Stomach (tissue), 9 donors: ENCODE measurements around the gene RYR1. TPM values are rescaled to one million over a fixed set of nuclear protein-coding genes. Genes with fewer than 3 reads are reported as not detected.

Experiments used
- DNase-seq, 2 donors: peaks; one replicate each; pipeline versions ENCODE4 v3.0.0 to v3.0.0-alpha.2; 2013 to 2019
- H3K27ac ChIP-seq, 5 donors: fragments of 200-600 bp in 4 of 5; sonication (generic) in 4 of 5; one replicate each; pipeline ENCODE4 v1.5.1; 2013 to 2019; ENCODE audit warnings: mild to moderate bottlenecking in 1 of 5, moderate library complexity in 1 of 5
- H3K27me3 ChIP-seq, 3 donors: fragments of 200-600 bp; sonication (generic); one replicate each; pipeline ENCODE4 v1.5.1; 2017 to 2019; ENCODE audit warnings: mixed run types in 1 of 3
- H3K36me3 ChIP-seq, 4 donors: fragments of 200-600 bp; sonication (generic); 1 replicate in 3 of 4; 2 replicates in 1 of 4; pipeline ENCODE4 v1.5.1; 2016 to 2019
- H3K4me1 ChIP-seq, 4 donors: fragments of 200-600 bp; sonication (generic); one replicate each; pipeline ENCODE4 v1.5.1; 2016 to 2019
- H3K4me3 ChIP-seq, 4 donors: fragments of 200-600 bp; sonication (generic) in 3 of 4; one replicate each; pipeline ENCODE4 v1.5.1; 2016 to 2019; ENCODE audit warnings: mild to moderate bottlenecking in 1 of 4
- H3K9me3 ChIP-seq, 4 donors: fragments of 200-600 bp; sonication (generic); one replicate each; pipeline ENCODE4 v1.5.1; 2016 to 2019
- EP300 ChIP-seq: sonication (generic); formaldehyde crosslinking; IDR thresholded peaks from one replicate; pipeline ENCODE4 v1.6.1; 2017; ENCODE audit warnings: antibody characterized with exemption
- POLR2A ChIP-seq, 4 donors: fragments of 450-650 bp; IDR thresholded peaks; one replicate each; pipeline ENCODE4 v1.6.1; 2016; ENCODE audit warnings: antibody characterized with exemption in 4 of 4, control low read depth in 2 of 4, mild to moderate bottlenecking in 1 of 4, moderate library complexity in 1 of 4
- POLR2AphosphoS5 ChIP-seq, 3 donors: sonication (generic); formaldehyde crosslinking; IDR thresholded peaks; one replicate each; pipeline ENCODE4 v1.6.1; 2016; ENCODE audit warnings: antibody characterized with exemption in 3 of 3
- WGBS, 5 donors: extraction: QIAGEN DNeasy Blood & Tissue Kit in 3 of 5; methylation state at CpG; one replicate each; pipeline versions ENCODE4 v1.1.5 to v1.1.7; 2013 to 2018; 5-methylcytosine and 5-hydroxymethylcytosine counted together
- intact Hi-C: fragments of 100-400 bp; cut with DNase I; formaldehyde crosslinking; loops from one replicate; pipeline ENCODE4 v1.15.1; 2023; ENCODE audit warnings: low total_unique reads
- polyA plus RNA-seq, 3 donors: library from polyadenylated mRNA; stranded (reverse); fragments of 200-250 nt; gene quantifications; one replicate each; pipeline ENCODE4 v1.2.3, GENCODE V29; 2013
- total RNA-seq, 5 donors: library from RNA; depleted of rRNA; stranded (reverse); fragments of >200 nt; gene quantifications; one replicate each; pipeline versions ENCODE4 v1.1.0 to v1.2.3, GENCODE V29; 2014 to 2016
- TF ChIP-seq, protein P1 (sequence below), 7 experiments: fragments of 450-650 bp in 4 of 7; fragments of 200-600 bp in 3 of 7; sonication (generic) in 3 of 7; IDR thresholded peaks; one replicate each; pipeline ENCODE4 v1.5.1; 2016 to 2019; ENCODE audit warnings: antibody characterized with exemption in 7 of 7, control low read depth in 2 of 7, mild to moderate bottlenecking in 1 of 7
- donor health status: healthy with polysubstance abuse.
- donor health status: Bipolar disorder and iron deficiency.
- donor health status: healthy.

The RYR1 gene
- total and polyA plus RNA-seq, 8 donors = under 0.01 to 10.7 (median 1.2) TPM

- TF ChIP-seq EP300 (no peak), POLR2AphosphoS5 (IDR thresholded peaks at IDR 0.05) (no peak), POLR2A (IDR thresholded peaks at IDR 0.05) (no peak)
- TF ChIP-seq, protein P1, sequence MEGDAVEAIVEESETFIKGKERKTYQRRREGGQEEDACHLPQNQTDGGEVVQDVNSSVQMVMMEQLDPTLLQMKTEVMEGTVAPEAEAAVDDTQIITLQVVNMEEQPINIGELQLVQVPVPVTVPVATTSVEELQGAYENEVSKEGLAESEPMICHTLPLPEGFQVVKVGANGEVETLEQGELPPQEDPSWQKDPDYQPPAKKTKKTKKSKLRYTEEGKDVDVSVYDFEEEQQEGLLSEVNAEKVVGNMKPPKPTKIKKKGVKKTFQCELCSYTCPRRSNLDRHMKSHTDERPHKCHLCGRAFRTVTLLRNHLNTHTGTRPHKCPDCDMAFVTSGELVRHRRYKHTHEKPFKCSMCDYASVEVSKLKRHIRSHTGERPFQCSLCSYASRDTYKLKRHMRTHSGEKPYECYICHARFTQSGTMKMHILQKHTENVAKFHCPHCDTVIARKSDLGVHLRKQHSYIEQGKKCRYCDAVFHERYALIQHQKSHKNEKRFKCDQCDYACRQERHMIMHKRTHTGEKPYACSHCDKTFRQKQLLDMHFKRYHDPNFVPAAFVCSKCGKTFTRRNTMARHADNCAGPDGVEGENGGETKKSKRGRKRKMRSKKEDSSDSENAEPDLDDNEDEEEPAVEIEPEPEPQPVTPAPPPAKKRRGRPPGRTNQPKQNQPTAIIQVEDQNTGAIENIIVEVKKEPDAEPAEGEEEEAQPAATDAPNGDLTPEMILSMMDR (IDR thresholded peaks at IDR 0.05) = no peak
- WGBS, 5 donors = 76 to 87% (median 83%) methylated on average over 6 to 21 of the region's 21 CpGs
- no peak for DNase-seq
Observed at GRCh38 chr19:38473201-38473600, 39.7 kb downstream of the RYR1 start.

DNA sequence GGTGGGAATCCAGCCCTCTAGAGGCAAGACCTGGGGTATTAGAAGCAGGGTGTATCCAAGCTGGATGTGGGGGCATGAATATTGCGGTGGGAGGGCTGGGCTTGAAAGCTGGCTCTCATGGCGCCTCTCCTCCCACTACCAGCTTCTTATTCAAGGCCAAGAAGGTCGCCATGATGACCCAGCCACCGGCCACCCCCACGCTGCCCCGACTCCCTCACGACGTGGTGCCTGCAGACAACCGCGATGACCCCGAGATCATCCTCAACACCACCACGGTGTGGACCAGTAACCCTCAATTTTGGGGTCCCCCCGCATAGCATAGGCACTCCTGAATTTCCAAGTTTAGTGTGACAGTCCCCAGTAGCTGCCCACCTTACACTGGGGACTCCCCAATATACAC lies 41.7 kb downstream of the RYR1 start:
- TF ChIP-seq, protein P1 (IDR thresholded peaks at IDR 0.05) = no peak
- TF ChIP-seq POLR2A (IDR thresholded peaks at IDR 0.05) (no peak), EP300 (no peak), POLR2AphosphoS5 (IDR thresholded peaks at IDR 0.05) (no peak)
- 80 to 91% (median 85%) methylated on average over 10 to 13 of the region's 13 CpGs for WGBS, 5 donors
- intact Hi-C loops = no loop called here
- no peak overlapping the region for H3K4me3 ChIP-seq
- H3K4me1 ChIP-seq = no peaks in the 10 kb centered on the region
- H3K9me3 ChIP-seq = no peaks in the 10 kb centered on the region
- H3K36me3 ChIP-seq = peaks cover 0 to 3% (median 0%) of the 10 kb centered on the region in 4 donors
- H3K27me3 ChIP-seq = peaks cover 0 to 48% (median 5%) of the 10 kb centered on the region in 3 donors
- no peak overlapping the region for H3K27ac ChIP-seq
- DNase-seq = no peak

More at GRCh38 chr19:38473201-38473600, 39.7 kb downstream of the RYR1 start:
- H3K27me3 ChIP-seq = peaks cover 0 to 68% (median 5%) of the 10 kb centered on the region in 3 donors
- H3K4me3 ChIP-seq = no peak overlapping the region
- H3K9me3 ChIP-seq = no peaks in the 10 kb centered on the region
- peaks cover 0 to 3% (median 0%) of the 10 kb centered on the region in 4 donors for H3K36me3 ChIP-seq
- H3K4me1 ChIP-seq = no peaks in the 10 kb centered on the region
- H3K27ac ChIP-seq = no peak overlapping the region
- intact Hi-C loops = no loop called here

- TF ChIP-seq POLR2AphosphoS5 (IDR thresholded peaks at IDR 0.05) (no peak), POLR2A (IDR thresholded peaks at IDR 0.05) (no peak), EP300 (no peak)
- TF ChIP-seq, protein P1 (IDR thresholded peaks at IDR 0.05) = no peak
- no peak for DNase-seq
- WGBS, 5 donors = 69 to 84% (median 72%) methylated on average over 12 to 16 of the region's 16 CpGs
- peaks cover 0 to 49% (median 5%) of the 10 kb centered on the region in 3 donors for H3K27me3 ChIP-seq
- no peak overlapping the region for H3K4me3 ChIP-seq
- no peaks in the 10 kb centered on the region for H3K4me1 ChIP-seq
- peaks cover 0 to 2% (median 0%) of the 10 kb centered on the region in 4 donors for H3K36me3 ChIP-seq
- no peaks in the 10 kb centered on the region for H3K9me3 ChIP-seq
- no peak overlapping the region for H3K27ac ChIP-seq
- intact Hi-C loops = no loop called here
Observed at GRCh38 chr19:38478273-38478971, 44.9 kb downstream of the RYR1 start.

GRCh38 chr19:38482496-38482895 lies 49.0 kb downstream of the RYR1 start:
- no peak for DNase-seq
- Histone ChIP-seq H3K9me3 (no peaks in the 10 kb centered on the region), H3K27ac (no peak overlapping the region), H3K27me3 (peaks cover 0 to 23% (median 0%) of the 10 kb centered on the region in 3 donors), H3K4me1 (no peaks in the 10 kb centered on the region), H3K4me3 (no peak overlapping the region), H3K36me3 (no peaks in the 10 kb centered on the region)
- whole genome bisulfite sequencing, 5 donors = 77 to 89% (median 83%) methylated on average over 8 of the region's 8 CpGs
- intact Hi-C loops = no loop called here
- TF ChIP-seq POLR2A (IDR thresholded peaks at IDR 0.05) (no peak), EP300 (no peak), POLR2AphosphoS5 (IDR thresholded peaks at IDR 0.05) (no peak)
- TF ChIP-seq, protein P1 (IDR thresholded peaks at IDR 0.05) = no peak
